Kidney (tissue), 14 donors: ENCODE results near the gene SBF2. TPM values are rescaled to one million over a fixed set of nuclear protein-coding genes. Genes with fewer than 3 reads are reported as not detected.

ENCODE experiments used
- DNase-seq, 5 donors: peaks; one replicate each; pipeline ENCODE4 v3.0.0-alpha.2; 2013 to 2020
- FAIRE-seq: peaks from 2 replicates; lab custom pipeline; 2012; peaks lifted over from hg19 to GRCh38; lab: Jason Lieb, UNC
- H3K27ac ChIP-seq, 2 donors: one replicate each; pipeline ENCODE4 v1.7.0; 2013; ENCODE audit warnings: low read depth in 2 of 2, low read length in 2 of 2, inconsistent platforms in 1 of 2
- H3K27me3 ChIP-seq: one replicate; pipeline ENCODE4 v1.7.1; 2013; ENCODE audit warnings: low read length, inconsistent platforms; ENCODE audit not compliant: control insufficient read depth, insufficient read depth
- H3K36me3 ChIP-seq, 3 donors: one replicate each; pipeline versions ENCODE4 v1.7.0 to v1.7.1; 2013; ENCODE audit warnings: low read length in 3 of 3, control low read depth in 1 of 3, inconsistent platforms in 1 of 3; ENCODE audit not compliant: insufficient read depth in 3 of 3, control insufficient read depth in 2 of 3
- H3K4me1 ChIP-seq, 3 donors: one replicate each; pipeline versions ENCODE4 v1.7.0 to v1.7.1; 2013; ENCODE audit warnings: low read length in 3 of 3, inconsistent platforms in 1 of 3, low read depth in 1 of 3; ENCODE audit not compliant: control insufficient read depth in 2 of 3, insufficient read depth in 2 of 3
- H3K4me3 ChIP-seq, 3 donors: one replicate each; pipeline versions ENCODE4 v1.7.0 to v1.8.1; 2013; ENCODE audit warnings: low read length in 3 of 3, control low read depth in 1 of 3, inconsistent platforms in 1 of 3
- H3K9ac ChIP-seq, 3 donors: one replicate each; pipeline versions ENCODE4 v1.7.0 to v1.7.1; 2013; ENCODE audit warnings: low read length in 3 of 3, control low read depth in 1 of 3, inconsistent platforms in 1 of 3
- H3K9me3 ChIP-seq, 3 donors: one replicate each; pipeline versions ENCODE4 v1.7.0 to v1.7.1; 2013; ENCODE audit warnings: low read length in 3 of 3, control low read depth in 1 of 3, inconsistent platforms in 1 of 3; ENCODE audit not compliant: control insufficient read depth in 2 of 3, insufficient read depth in 1 of 3
- CTCF ChIP-seq: IDR thresholded peaks from 3 replicates; pipeline ENCODE4 v1.5.1; 2012; ENCODE audit warnings: mild to moderate bottlenecking, moderate library complexity, borderline replicate concordance; ENCODE audit not compliant: insufficient read depth; ENCODE audit errors: extremely low read depth
- intact Hi-C: fragments of 100-400 bp; cut with DNase I; formaldehyde crosslinking; loops from one replicate; pipeline ENCODE4 v1.11.1; 2022
- polyA plus RNA-seq: library from polyadenylated mRNA; stranded (reverse); fragments of 350-450 nt; fragmentation: Illumina TruSeq; extraction: RNeasy Lipid Tissue Mini Kit (QIAGEN cat#74804); gene quantifications from one replicate; pipeline ENCODE4 v1.2.3, GENCODE V29; 2014; ENCODE audit warnings: low read depth, low replicate concordance; ENCODE audit not compliant: insufficient read depth
- total RNA-seq: library from RNA; stranded (reverse); fragmentation: NEBNext Ultra II Directional; extraction: Animal tissue kit (Norgen Biotek cat#: 25700); gene quantifications from one replicate; pipeline ENCODE4 v1.2.1, GENCODE V29; 2021
- donor health status: control.
- donor health status: control.
- donor health status: control.
- donor health status: control.
- donor health status: control.
- donor health status: DM: yes; HTN: yes; CAD: no.
- donor health status: Normal renal cell carcinoma (clear cell type).

Gene SBF2
- total and polyA plus RNA-seq, 2 donors from 2014 or later: 13.1 to 55.4 TPM

GRCh38 chr11:9887472-9887871 is 406.5 kb downstream of the SBF2 start:
- Histone ChIP-seq H3K4me1 (no peaks in the 10 kb centered on the region), H3K4me3 (no peak overlapping the region), H3K27me3 (no peaks in the 10 kb centered on the region), H3K36me3 (no peaks in the 10 kb centered on the region), H3K9me3 (no peaks in the 10 kb centered on the region), H3K9ac (no peak overlapping the region), H3K27ac (no peak overlapping the region)
- FAIRE-seq: no peak
- intact Hi-C loops: no loop called here
- TF ChIP-seq CTCF: no peak
- DNase-seq: no peak

GRCh38 chr11:9886595-9886994 is 407.4 kb downstream of the SBF2 start:
- DNase-seq: no peak
- H3K27me3 ChIP-seq: no peaks in the 10 kb centered on the region
- no peak for FAIRE-seq

GRCh38 chr11:9884601-9885000 is 409.4 kb downstream of the SBF2 start:
- no peak for DNase-seq
- H3K27me3 ChIP-seq: no peaks in the 10 kb centered on the region
- TF ChIP-seq CTCF: no peak
- H3K4me1 ChIP-seq: no peaks in the 10 kb centered on the region
- no peaks in the 10 kb centered on the region for H3K36me3 ChIP-seq
- intact Hi-C loops: no loop called here
- no peaks in the 10 kb centered on the region for H3K9me3 ChIP-seq
- no peak overlapping the region for H3K4me3 ChIP-seq
- H3K27ac ChIP-seq: no peak overlapping the region
- no peak overlapping the region for H3K9ac ChIP-seq
- FAIRE-seq: no peak

More at GRCh38 chr11:9886595-9886994, 407.4 kb downstream of the SBF2 start:
- H3K4me1 ChIP-seq: no peaks in the 10 kb centered on the region
- H3K4me3 ChIP-seq: no peak overlapping the region
- H3K27ac ChIP-seq: no peak overlapping the region
- TF ChIP-seq CTCF: no peak
- no peaks in the 10 kb centered on the region for H3K36me3 ChIP-seq
- intact Hi-C loops: no loop called here
- no peak overlapping the region for H3K9ac ChIP-seq
- H3K9me3 ChIP-seq: no peaks in the 10 kb centered on the region

GRCh38 chr11:9880657-9881056 is 413.4 kb downstream of the SBF2 start:
- TF ChIP-seq CTCF: no peak
- no peaks in the 10 kb centered on the region for H3K36me3 ChIP-seq
- no peak overlapping the region for H3K9ac ChIP-seq
- no peaks in the 10 kb centered on the region for H3K9me3 ChIP-seq
- FAIRE-seq (no peak), DNase-seq (no peak)
- intact Hi-C loops: no loop called here
- no peak overlapping the region for H3K27ac ChIP-seq
- no peak overlapping the region for H3K4me3 ChIP-seq
- no peaks in the 10 kb centered on the region for H3K27me3 ChIP-seq
- H3K4me1 ChIP-seq: no peaks in the 10 kb centered on the region
